ENCODE results near the gene OR10A3. TPM values are rescaled to one million over a fixed set of nuclear protein-coding genes. Genes with fewer than 3 reads are reported as not detected.

Gene OR10A3
- total RNA-seq, 2 donors from 2014 or later, result not detected

- H3K27ac ChIP-seq (ENCODE audit: low read depth, low read length), result no peak overlapping the region
- peaks cover 52% of the 10 kb centered on the region for H3K36me3 Mint-ChIP-seq (ENCODE audit: low read depth)
- peaks cover 28% of the 10 kb centered on the region for H3K9me3 ChIP-seq (ENCODE audit: control insufficient read depth, low read length)
- H3K9ac ChIP-seq (ENCODE audit: extremely low read depth, low read length, poor library complexity, severe bottlenecking), result no peak overlapping the region
- no peaks in the 10 kb centered on the region for H3K4me1 ChIP-seq (ENCODE audit: control insufficient read depth, insufficient read depth, low read length)
- DNase-seq, result no peak
- no peaks in the 10 kb centered on the region for H3K27me3 Mint-ChIP-seq (ENCODE audit: insufficient read depth)
- H3K4me1 Mint-ChIP-seq, result peaks cover 42% of the 10 kb centered on the region
- H3K36me3 ChIP-seq (ENCODE audit: control insufficient read depth, insufficient read depth, low read length), result peaks cover 57% of the 10 kb centered on the region
- no peak for TF ChIP-seq CTCF (conservative IDR thresholded peaks at IDR 0.05)
- no peak overlapping the region for H3K4me3 ChIP-seq (ENCODE audit: low read length)
- peak overlapping the region; percentile 22 for H3K27ac Mint-ChIP-seq
- no peaks in the 10 kb centered on the region for H3K27me3 ChIP-seq (ENCODE audit: control insufficient read depth, insufficient read depth, low read length, poor library complexity, severe bottlenecking)
- no peak overlapping the region for H3K4me3 Mint-ChIP-seq
- 63 to 91% methylated on average over 1 of the region's 1 CpG for WGBS, 2 experiments (ENCODE audit: insufficient coverage in 1 of 2, insufficient read length in 1 of 2)
- peaks cover 21% of the 10 kb centered on the region for H3K9me3 Mint-ChIP-seq
These were observed 45.3 kb downstream of the OR10A3 start for GRCh38 chr11:7896009-7896785.

GRCh38 chr11:7894251-7894650 lies 47.3 kb downstream of the OR10A3 start:
- no peaks in the 10 kb centered on the region for H3K4me1 ChIP-seq (ENCODE audit: control insufficient read depth, insufficient read depth, low read length)
- DNase-seq, result no peak
- no peak overlapping the region for H3K27ac ChIP-seq (ENCODE audit: low read depth, low read length)
- no peaks in the 10 kb centered on the region for H3K27me3 ChIP-seq (ENCODE audit: control insufficient read depth, insufficient read depth, low read length, poor library complexity, severe bottlenecking)
- peaks cover 33% of the 10 kb centered on the region for H3K36me3 Mint-ChIP-seq (ENCODE audit: low read depth)
- H3K36me3 ChIP-seq (ENCODE audit: control insufficient read depth, insufficient read depth, low read length), result peaks cover 39% of the 10 kb centered on the region
- TF ChIP-seq CTCF (conservative IDR thresholded peaks at IDR 0.05), result no peak
- H3K9me3 Mint-ChIP-seq, result peaks cover 2% of the 10 kb centered on the region
- H3K27ac Mint-ChIP-seq, result no peak overlapping the region
- no peak overlapping the region for H3K9ac ChIP-seq (ENCODE audit: extremely low read depth, low read length, poor library complexity, severe bottlenecking)
- peaks cover 8% of the 10 kb centered on the region for H3K9me3 ChIP-seq (ENCODE audit: control insufficient read depth, low read length)
- no peak overlapping the region for H3K4me3 ChIP-seq (ENCODE audit: low read length)
- no peaks in the 10 kb centered on the region for H3K27me3 Mint-ChIP-seq (ENCODE audit: insufficient read depth)
- H3K4me3 Mint-ChIP-seq, result no peak overlapping the region
- peaks cover 37% of the 10 kb centered on the region for H3K4me1 Mint-ChIP-seq
- 93% methylated on average over 2 of the region's 3 CpGs; no CpG with 5 or more reads in 1 of the 2 experiments for WGBS, 2 experiments (ENCODE audit: insufficient coverage in 1 of 2, insufficient read length in 1 of 2)

GRCh38 chr11:7893796-7894195 lies 47.7 kb downstream of the OR10A3 start:
- no peak for TF ChIP-seq CTCF (conservative IDR thresholded peaks at IDR 0.05)
- Mint-ChIP-seq H3K9me3 (no peaks in the 10 kb centered on the region), H3K27me3 (ENCODE audit: insufficient read depth) (no peaks in the 10 kb centered on the region), H3K36me3 (ENCODE audit: low read depth) (peaks cover 28% of the 10 kb centered on the region), H3K4me1 (peaks cover 33% of the 10 kb centered on the region), H3K4me3 (no peak overlapping the region), H3K27ac (no peak overlapping the region)
- Histone ChIP-seq H3K9me3 (ENCODE audit: control insufficient read depth, low read length) (peaks cover 4% of the 10 kb centered on the region), H3K4me3 (ENCODE audit: low read length) (no peak overlapping the region), H3K27ac (ENCODE audit: low read depth, low read length) (no peak overlapping the region), H3K9ac (ENCODE audit: extremely low read depth, low read length, poor library complexity, severe bottlenecking) (no peak overlapping the region), H3K27me3 (ENCODE audit: control insufficient read depth, insufficient read depth, low read length, poor library complexity, severe bottlenecking) (no peaks in the 10 kb centered on the region), H3K36me3 (ENCODE audit: control insufficient read depth, insufficient read depth, low read length) (peaks cover 35% of the 10 kb centered on the region), H3K4me1 (ENCODE audit: control insufficient read depth, insufficient read depth, low read length) (no peaks in the 10 kb centered on the region)
- 92% methylated on average over 2 of the region's 2 CpGs for WGBS, 2 experiments (ENCODE audit: insufficient coverage in 1 of 2, insufficient read length in 1 of 2)
- DNase-seq, result no peak

Data from endodermal cell (in vitro differentiated cells).